Upper lobe of right lung (tissue), 1 donor: ENCODE data around the gene DMD. TPM values are rescaled to one million over a fixed set of nuclear protein-coding genes. Genes with fewer than 3 reads are reported as not detected.

Experiments
- ATAC-seq: fragments of 200-7000 bp; cut with Tn5 transposase; one replicate; pipeline ENCODE4 v1.9.1; 2020; ENCODE audit warnings: mild to moderate bottlenecking, moderate library complexity
- DNase-seq: peaks from one replicate; pipeline ENCODE4 v3.0.0-alpha.2; 2020
- H3K27ac ChIP-seq: fragments of 200-600 bp; one replicate; pipeline ENCODE4 v1.8.0; 2022
- H3K27me3 ChIP-seq: fragments of 200-600 bp; one replicate; pipeline ENCODE4 v1.8.0; 2022; ENCODE audit warnings: mild to moderate bottlenecking
- H3K36me3 ChIP-seq: fragments of 200-600 bp; one replicate; pipeline ENCODE4 v1.8.0; 2022
- H3K4me1 ChIP-seq: fragments of 200-600 bp; one replicate; pipeline ENCODE4 v1.8.0; 2022
- H3K4me3 ChIP-seq: fragments of 200-600 bp; one replicate; pipeline ENCODE4 v1.8.0; 2022; ENCODE audit warnings: mild to moderate bottlenecking
- H3K9me3 ChIP-seq: fragments of 200-600 bp; one replicate; pipeline ENCODE4 v1.8.0; 2022
- CTCF ChIP-seq: fragments of 200-600 bp; IDR thresholded peaks from one replicate; pipeline ENCODE4 v1.8.0; 2022; ENCODE audit warnings: antibody characterized with exemption
- intact Hi-C: fragments of 100-400 bp; cut with DNase I; formaldehyde crosslinking; loops from one replicate; pipeline ENCODE4 v1.11.0; 2022
- total RNA-seq: library from RNA; stranded (reverse); fragmentation: NEBNext Ultra II Directional; extraction: Animal tissue kit (Norgen Biotek cat#: 25700); gene quantifications from one replicate; pipeline ENCODE4 v1.2.1, GENCODE V29; 2021
- donor health status: DM: no; HTN: yes; CAD: no; lungs with severe emphysema.

DMD gene
- total RNA-seq, 1 donor from 2014 or later, result 24.7 TPM

GRCh38 chrX:32591589-32591988 is 619.8 kb downstream of the DMD start:
- ATAC-seq, result no peak
- no peaks in the 10 kb centered on the region for H3K27me3 ChIP-seq
- intact Hi-C loops, result no loop called here

GRCh38 chrX:32582729-32583128 is 628.6 kb downstream of the DMD start:
- H3K9me3 ChIP-seq, result no peaks in the 10 kb centered on the region
- no peak overlapping the region for H3K4me3 ChIP-seq
- TF ChIP-seq CTCF, result no peak
- intact Hi-C loops, result no loop called here
- H3K27me3 ChIP-seq, result no peaks in the 10 kb centered on the region
- ATAC-seq (no peak), DNase-seq (no peak)
- H3K4me1 ChIP-seq, result no peaks in the 10 kb centered on the region
- H3K36me3 ChIP-seq, result no peaks in the 10 kb centered on the region
- no peak overlapping the region for H3K27ac ChIP-seq

More at GRCh38 chrX:32591589-32591988, 619.8 kb downstream of the DMD start:
- no peak for TF ChIP-seq CTCF
- Histone ChIP-seq H3K27ac (no peak overlapping the region), H3K4me3 (no peak overlapping the region), H3K4me1 (no peaks in the 10 kb centered on the region), H3K9me3 (no peaks in the 10 kb centered on the region), H3K36me3 (no peaks in the 10 kb centered on the region)
- DNase-seq, result no peak

- no peak for TF ChIP-seq CTCF
- Histone ChIP-seq H3K9me3 (no peaks in the 10 kb centered on the region), H3K4me1 (no peaks in the 10 kb centered on the region), H3K36me3 (no peaks in the 10 kb centered on the region), H3K4me3 (no peak overlapping the region), H3K27me3 (no peaks in the 10 kb centered on the region), H3K27ac (no peak overlapping the region)
- intact Hi-C loops, result no loop called here
- DNase-seq (no peak), ATAC-seq (no peak)
Measured at GRCh38 chrX:32576885-32577284, 634.5 kb downstream of the DMD start.

GRCh38 chrX:32572644-32573043 is 638.7 kb downstream of the DMD start:
- ATAC-seq, result no peak

GRCh38 chrX:32571579-32571978 is 639.8 kb downstream of the DMD start:
- no peak for TF ChIP-seq CTCF
- no peaks in the 10 kb centered on the region for H3K27me3 ChIP-seq
- no peak overlapping the region for H3K27ac ChIP-seq
- intact Hi-C loops, result no loop called here
- no peak overlapping the region for H3K4me3 ChIP-seq
- H3K9me3 ChIP-seq, result no peaks in the 10 kb centered on the region
- H3K36me3 ChIP-seq, result no peaks in the 10 kb centered on the region
- H3K4me1 ChIP-seq, result no peaks in the 10 kb centered on the region
- no peak for DNase-seq
- no peak for ATAC-seq

More at GRCh38 chrX:32572644-32573043, 638.7 kb downstream of the DMD start:
- H3K4me3 ChIP-seq, result no peak overlapping the region
- TF ChIP-seq CTCF, result no peak
- no peak overlapping the region for H3K27ac ChIP-seq
- H3K27me3 ChIP-seq, result no peaks in the 10 kb centered on the region
- intact Hi-C loops, result no loop called here
- no peak for DNase-seq
- no peaks in the 10 kb centered on the region for H3K9me3 ChIP-seq
- no peaks in the 10 kb centered on the region for H3K36me3 ChIP-seq
- no peaks in the 10 kb centered on the region for H3K4me1 ChIP-seq

- DNase-seq (no peak), ATAC-seq (no peak)
- H3K27ac ChIP-seq, result no peak overlapping the region
- H3K27me3 ChIP-seq, result no peaks in the 10 kb centered on the region
- intact Hi-C loops, result no loop called here
- H3K9me3 ChIP-seq, result no peaks in the 10 kb centered on the region
- H3K4me3 ChIP-seq, result no peak overlapping the region
- H3K36me3 ChIP-seq, result no peaks in the 10 kb centered on the region
- TF ChIP-seq CTCF, result no peak
- no peaks in the 10 kb centered on the region for H3K4me1 ChIP-seq
Measured at GRCh38 chrX:32562261-32562660, 649.1 kb downstream of the DMD start.
